CD4-positive, alpha-beta T cell treated with Interferon alpha-2 for 1 hour (primary cell): ENCODE measurements around the gene TDG.
"Not testable (repeated sequence)": the region's sequence is repeated elsewhere in the genome, so short reads cannot be mapped to it uniquely, and the experiment has no call there.

Source experiments
- DNase-seq, 2 donors: peaks; one replicate each; pipeline ENCODE4 v3.0.0-alpha.2; 2020 to 2022

TDG gene

DNA sequence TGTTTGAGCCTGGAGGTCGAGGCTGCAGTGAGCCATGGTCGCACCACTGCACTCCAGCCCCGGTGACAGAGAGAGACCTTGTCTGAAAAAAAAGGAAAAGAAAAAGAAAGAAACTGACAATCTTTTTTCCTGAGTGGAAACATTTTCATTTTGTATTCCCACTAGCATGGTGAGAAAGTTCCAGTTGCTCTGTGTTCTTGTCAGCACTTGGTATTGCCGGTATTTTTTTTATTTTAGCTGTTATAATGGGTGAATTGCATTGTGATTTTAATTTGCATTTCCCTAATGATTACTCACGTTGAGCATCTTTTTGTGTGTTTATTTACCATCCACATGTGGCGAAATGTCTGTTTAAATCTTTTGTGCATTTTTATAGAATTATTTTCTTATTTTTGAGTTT lies 58.7 kb downstream of the TDG start:
- no peak for DNase-seq

DNA sequence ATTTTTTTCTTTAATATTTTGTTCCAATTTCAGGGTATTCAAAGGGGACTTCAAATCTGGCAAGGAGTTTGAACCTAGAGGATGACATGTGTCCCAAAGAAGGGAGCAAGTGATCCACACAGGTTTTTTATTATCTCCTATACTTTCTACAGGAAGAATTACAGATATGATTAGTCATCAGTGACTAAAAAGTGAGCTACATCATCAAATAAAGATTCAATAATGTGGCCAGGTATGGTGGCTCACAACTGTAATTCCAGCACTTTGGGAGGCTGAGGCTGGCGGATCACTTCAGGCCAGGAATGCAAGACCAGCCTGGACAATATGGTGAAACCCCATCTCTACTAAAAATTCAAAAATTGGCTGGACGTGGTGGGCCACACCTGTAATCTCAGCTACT lies 60.1 kb downstream of the TDG start:
- DNase-seq = no peak

DNA sequence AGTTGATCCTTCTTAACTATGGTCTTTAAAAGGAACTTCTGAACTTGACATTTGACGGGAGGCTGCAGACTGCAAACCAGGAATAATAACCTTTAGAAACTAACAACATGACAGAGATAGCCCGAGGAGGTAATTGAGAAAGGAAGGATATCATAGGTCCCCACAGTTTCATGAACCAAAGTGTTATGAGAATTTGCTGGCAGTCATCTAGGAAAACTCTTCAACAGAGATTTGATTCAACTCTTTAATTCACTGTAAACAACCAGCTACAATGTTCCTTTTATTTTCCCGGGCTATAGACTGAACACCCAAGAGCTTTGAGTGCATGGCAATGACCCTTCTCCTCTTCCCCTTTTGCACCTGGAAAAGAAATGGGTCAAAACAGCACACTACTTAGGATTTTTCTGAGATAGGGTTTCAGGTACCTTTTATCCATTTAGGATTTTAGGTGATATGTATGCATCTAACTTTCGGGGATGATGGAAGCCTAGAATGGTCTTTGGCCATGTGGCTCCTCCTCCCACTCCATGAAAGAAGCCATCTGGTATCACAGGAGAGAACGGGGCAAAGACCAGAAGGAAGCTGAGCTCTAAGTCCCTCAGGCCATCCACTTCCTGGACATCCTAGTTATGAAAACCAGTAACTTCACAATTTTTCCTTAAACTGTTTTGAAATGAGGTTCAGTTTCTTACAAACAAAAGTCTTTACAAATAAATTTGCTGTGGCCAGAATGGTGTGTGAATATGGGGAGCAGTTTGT lies 61.3 kb downstream of the TDG start:
- DNase-seq = no peak

DNA sequence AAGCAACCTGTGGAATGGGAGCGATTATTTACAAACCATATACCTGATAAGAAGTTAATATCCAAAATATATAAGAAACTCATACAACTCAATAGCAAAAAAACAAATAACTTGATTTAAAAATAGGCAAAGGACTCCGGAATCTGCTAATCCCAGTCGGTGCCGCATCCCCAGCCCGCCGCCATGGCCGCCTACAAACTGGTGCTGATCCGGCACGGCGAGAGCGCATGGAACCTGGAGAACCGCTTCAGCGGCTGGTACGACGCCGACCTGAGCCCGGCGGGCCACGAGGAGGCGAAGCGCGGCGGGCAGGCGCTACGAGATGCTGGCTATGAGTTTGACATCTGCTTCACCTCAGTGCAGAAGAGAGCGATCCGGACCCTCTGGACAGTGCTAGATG lies 64.9 kb downstream of the TDG start:
- not testable (repeated sequence) for DNase-seq

DNA sequence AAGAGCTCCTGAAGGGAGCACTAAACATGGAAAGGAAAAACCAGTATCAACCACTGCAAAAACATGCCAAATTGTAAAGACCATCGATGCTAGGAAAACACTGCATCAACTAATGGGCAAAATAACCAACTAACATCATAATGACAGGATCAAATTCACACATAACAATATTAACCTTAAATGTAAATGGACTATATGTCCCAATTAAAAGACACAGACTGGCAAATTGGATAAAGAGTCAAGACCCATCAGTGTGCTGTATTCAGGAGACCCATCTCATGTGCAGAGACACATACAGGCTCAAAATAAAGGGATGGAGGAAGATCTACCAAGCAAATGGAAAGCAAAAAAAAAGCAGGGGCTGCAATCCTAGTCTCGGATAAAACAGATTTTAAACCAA lies 70.5 kb downstream of the TDG start:
- DNase-seq = not testable (repeated sequence)
